Kidney epithelial cell (primary cell): Measurements from ENCODE around the gene ZFAND3. TPM values are rescaled to one million over a fixed set of nuclear protein-coding genes. Genes with fewer than 3 reads are reported as not detected.
A peak's percentile ranks its signal among the peaks of the same experiment; 100 is the strongest.

Experiments used
- DNase-seq: peaks from one replicate; pipeline ENCODE4 v3.0.0-alpha.2; 2010; ENCODE audit warnings: low read depth
- H3K27me3 ChIP-seq: 2 replicates; pipeline ENCODE4 v1.6.0; 2011; ENCODE audit warnings: low read length; ENCODE audit not compliant: control insufficient read depth, insufficient read depth
- H3K36me3 ChIP-seq: 2 replicates; pipeline ENCODE4 v1.5.1; 2011; ENCODE audit warnings: low read length; ENCODE audit not compliant: control insufficient read depth, insufficient read depth
- H3K4me3 ChIP-seq: 2 replicates; pipeline ENCODE4 v1.5.1; 2011; ENCODE audit warnings: low read depth, mild to moderate bottlenecking, control low read depth, low read length
- total RNA-seq: library from RNA; depleted of rRNA; stranded (reverse); fragments of >200 nt; gene quantifications from 2 replicates; pipeline ENCODE4 v1.2.3, GENCODE V29; 2015
- TF ChIP-seq, protein P1 (sequence below): IDR thresholded peaks from 2 replicates; pipeline ENCODE4 v1.5.1; 2011; ENCODE audit warnings: mild to moderate bottlenecking, moderate library complexity, low read length, control low read depth, inconsistent platforms; ENCODE audit not compliant: insufficient read depth, poor library complexity, severe bottlenecking

Gene ZFAND3
- total RNA-seq, 1 donor from 2014 or later, result 49.4 TPM

DNA sequence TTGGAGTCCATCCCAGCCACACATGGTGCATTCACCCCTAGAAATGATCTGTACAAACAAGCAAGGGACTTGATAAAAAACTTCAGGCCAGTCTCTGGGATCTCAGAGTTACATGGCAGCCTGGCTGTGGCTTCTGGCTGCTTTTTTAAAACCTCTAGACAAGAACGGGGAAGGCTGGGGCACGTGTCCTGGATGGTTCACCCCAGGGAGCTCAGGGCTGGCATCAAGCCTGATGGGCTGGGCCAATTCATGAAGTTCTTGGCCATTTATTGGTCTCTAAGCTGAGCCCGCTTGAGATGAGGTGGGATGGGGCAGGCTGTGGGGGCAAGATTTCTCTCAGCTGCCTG, 10.4 kb upstream of the ZFAND3 start:
- H3K4me3 ChIP-seq, result no peak overlapping the region
- TF ChIP-seq, protein P1, sequence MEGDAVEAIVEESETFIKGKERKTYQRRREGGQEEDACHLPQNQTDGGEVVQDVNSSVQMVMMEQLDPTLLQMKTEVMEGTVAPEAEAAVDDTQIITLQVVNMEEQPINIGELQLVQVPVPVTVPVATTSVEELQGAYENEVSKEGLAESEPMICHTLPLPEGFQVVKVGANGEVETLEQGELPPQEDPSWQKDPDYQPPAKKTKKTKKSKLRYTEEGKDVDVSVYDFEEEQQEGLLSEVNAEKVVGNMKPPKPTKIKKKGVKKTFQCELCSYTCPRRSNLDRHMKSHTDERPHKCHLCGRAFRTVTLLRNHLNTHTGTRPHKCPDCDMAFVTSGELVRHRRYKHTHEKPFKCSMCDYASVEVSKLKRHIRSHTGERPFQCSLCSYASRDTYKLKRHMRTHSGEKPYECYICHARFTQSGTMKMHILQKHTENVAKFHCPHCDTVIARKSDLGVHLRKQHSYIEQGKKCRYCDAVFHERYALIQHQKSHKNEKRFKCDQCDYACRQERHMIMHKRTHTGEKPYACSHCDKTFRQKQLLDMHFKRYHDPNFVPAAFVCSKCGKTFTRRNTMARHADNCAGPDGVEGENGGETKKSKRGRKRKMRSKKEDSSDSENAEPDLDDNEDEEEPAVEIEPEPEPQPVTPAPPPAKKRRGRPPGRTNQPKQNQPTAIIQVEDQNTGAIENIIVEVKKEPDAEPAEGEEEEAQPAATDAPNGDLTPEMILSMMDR, result no peak
- no peak for DNase-seq

DNA sequence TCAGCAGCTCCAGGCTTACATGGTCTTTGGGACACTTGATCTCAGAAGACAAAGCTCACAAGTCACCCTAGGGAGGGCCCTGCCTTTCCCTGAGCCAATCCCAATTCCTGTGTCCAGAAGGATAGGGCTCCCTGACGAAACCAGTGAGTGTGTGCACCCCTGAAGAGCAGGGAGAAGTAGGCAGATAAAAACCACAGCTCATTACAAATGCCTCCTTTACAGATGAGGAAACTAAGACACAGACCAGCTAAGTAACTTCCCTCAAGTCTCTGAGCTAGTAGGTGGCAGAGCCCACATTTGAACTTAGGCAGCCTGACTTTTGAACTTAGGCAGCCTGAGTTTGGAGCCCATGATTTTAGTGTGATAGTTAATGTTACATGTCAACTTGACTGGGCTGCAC, 6.7 kb upstream of the ZFAND3 start:
- no peaks in the 10 kb centered on the region for H3K27me3 ChIP-seq
- DNase-seq, result no peak
- no peaks in the 10 kb centered on the region for H3K36me3 ChIP-seq
- TF ChIP-seq, protein P1, result no peak
- H3K4me3 ChIP-seq, result no peak overlapping the region

More for the DNA sequence above, 10.4 kb upstream of the ZFAND3 start:
- Histone ChIP-seq H3K36me3 (no peaks in the 10 kb centered on the region), H3K27me3 (peaks cover 3% of the 10 kb centered on the region)

DNA sequence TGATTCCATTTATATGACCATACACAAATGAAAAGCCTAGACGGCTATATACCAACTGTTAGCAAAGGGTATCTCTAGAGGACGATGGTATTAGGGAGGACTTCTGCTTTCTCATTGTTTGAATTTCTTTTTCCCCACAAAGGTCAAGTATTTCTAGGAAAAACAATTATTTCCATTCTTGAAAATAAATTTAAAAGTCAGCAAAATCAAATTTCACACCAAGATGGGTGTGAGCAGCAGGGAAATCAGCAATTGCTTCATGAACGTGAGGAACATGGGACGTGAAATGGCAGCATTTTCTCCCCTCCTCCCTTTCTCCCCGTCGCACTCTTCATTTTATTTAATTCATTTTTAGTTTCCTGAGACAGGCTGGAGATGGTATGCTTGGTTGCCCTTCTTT, 5.2 kb upstream of the ZFAND3 start:
- no peaks in the 10 kb centered on the region for H3K27me3 ChIP-seq
- H3K36me3 ChIP-seq, result no peaks in the 10 kb centered on the region
- H3K4me3 ChIP-seq, result no peak overlapping the region
- TF ChIP-seq, protein P1, result no peak
- DNase-seq, result no peak

DNA sequence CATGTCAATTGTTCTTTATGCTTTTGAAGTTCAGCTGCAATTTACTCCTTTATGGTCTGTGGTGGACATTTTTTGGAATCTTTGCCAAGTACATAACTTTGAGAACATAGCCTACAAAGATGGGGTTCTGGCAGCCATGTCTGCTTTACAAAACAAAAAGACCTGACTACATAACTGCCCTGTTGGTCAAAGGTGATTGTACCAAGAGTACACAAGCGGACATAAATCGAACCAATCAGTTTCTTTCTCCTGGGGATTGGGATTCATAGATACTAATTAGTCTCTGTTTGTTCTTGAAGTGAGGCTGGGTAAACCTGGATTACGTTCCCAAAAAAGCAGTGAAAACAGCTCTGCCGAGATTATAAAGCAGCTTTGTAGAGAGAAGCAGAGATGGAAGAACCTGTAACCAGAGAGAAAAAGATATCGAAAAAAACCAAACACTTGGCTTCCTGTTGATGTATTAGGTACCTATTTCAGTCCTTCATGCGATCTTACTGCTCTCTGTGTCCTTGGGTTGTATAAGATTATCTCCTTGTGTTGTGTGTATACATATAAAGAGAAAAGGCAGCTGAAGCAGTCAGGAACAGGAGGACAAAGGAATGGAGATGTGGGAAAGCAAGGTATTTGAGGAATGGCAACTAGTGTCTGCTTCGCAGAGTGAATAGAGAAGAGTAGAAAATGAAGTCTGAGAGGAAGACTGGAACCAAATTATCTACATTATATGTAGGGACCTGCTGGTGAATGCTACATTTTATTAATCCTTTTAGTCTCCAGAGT, 2.7 kb upstream of the ZFAND3 start:
- H3K4me3 ChIP-seq, result no peak overlapping the region
- no peaks in the 10 kb centered on the region for H3K27me3 ChIP-seq
- H3K36me3 ChIP-seq, result no peaks in the 10 kb centered on the region
- DNase-seq, result no peak
- TF ChIP-seq, protein P1, result no peak

DNA sequence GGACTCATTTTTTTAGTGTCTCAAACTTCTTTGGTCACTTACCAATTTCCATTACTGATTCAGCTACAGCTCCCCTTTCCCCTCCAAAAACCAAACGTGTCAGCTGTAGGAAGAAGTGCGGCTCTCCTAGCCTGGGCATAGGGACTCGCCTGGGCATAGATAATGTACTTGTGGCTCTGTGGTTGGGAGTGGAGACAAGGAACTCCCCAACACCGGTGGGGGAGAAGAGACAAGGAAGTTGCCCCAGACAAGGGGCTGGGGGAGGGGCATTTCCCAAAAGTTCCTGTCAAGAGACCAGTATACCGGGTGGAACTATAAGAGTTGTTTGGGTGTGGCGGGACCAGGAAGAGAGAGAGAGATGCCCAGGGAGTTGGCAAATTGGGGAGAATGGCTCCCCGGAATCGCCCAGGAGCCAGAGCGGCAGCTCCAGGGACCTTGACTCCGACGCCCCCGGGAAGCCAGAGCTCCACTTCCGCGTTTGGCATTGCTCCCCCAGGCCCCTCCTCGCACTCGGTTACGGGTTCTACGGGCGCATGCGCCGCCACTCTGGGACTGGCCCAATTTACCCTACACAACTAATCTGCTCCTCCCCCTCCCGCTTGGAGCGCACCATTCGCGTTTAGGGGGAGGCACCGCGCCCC, 871 bp upstream of the ZFAND3 start:
- H3K27me3 ChIP-seq, result no peaks in the 10 kb centered on the region
- TF ChIP-seq, protein P1, result no peak
- peak overlapping the region; percentile 73 for H3K4me3 ChIP-seq
- H3K36me3 ChIP-seq, result no peaks in the 10 kb centered on the region
- peak; percentile 76 for DNase-seq
